BJ (cell line): ENCODE measurements around the gene TIGD3. TPM values are rescaled to one million over a fixed set of nuclear protein-coding genes. Genes with fewer than 3 reads are reported as not detected.

ENCODE experiments used
- CTCF ChIA-PET: fragments of 350-600 bp; formaldehyde crosslinking; extraction: SDS; loops from one replicate; lab custom pipeline; 2021; ENCODE audit warnings: antibody characterized with exemption, inconsistent platforms; lab: Yijun Ruan, JAX
- POLR2A ChIA-PET: fragments of 300-600 bp; sonication (Branson Sonifier 250); formaldehyde crosslinking; extraction: SDS; loops from one replicate; lab custom pipeline; 2021; ENCODE audit warnings: antibody characterized with exemption; lab: Charles Lee
- DNase-seq: peaks from one replicate; pipeline ENCODE4 v3.0.0-alpha.2; 2011; ENCODE audit warnings: low read depth
- H3K27me3 ChIP-seq: 2 replicates; pipeline ENCODE4 v1.6.0; 2011; ENCODE audit warnings: low read length; ENCODE audit not compliant: control insufficient read depth, insufficient read depth
- H3K36me3 ChIP-seq: 2 replicates; pipeline ENCODE4 v1.5.1; 2011; ENCODE audit warnings: low read length; ENCODE audit not compliant: control insufficient read depth, insufficient read depth
- H3K4me3 ChIP-seq: 2 replicates; pipeline ENCODE4 v1.5.1; 2011; ENCODE audit warnings: low read depth, mild to moderate bottlenecking, control low read depth, low read length
- polyA plus RNA-seq: library from polyadenylated mRNA; depleted of rRNA; stranded (reverse); fragments of >200 nt; gene quantifications from 2 replicates; pipeline ENCODE4 v1.2.3, GENCODE V29; 2011
- TF ChIP-seq, protein P1 (sequence below): IDR thresholded peaks from 2 replicates; pipeline ENCODE4 v1.5.1; 2011; ENCODE audit warnings: low read depth, mild to moderate bottlenecking, control low read depth, inconsistent platforms, low read length, moderate library complexity; ENCODE audit not compliant: insufficient read depth

TIGD3 gene
- polyA plus RNA-seq, 1 experiment = 0.06 TPM

DNA sequence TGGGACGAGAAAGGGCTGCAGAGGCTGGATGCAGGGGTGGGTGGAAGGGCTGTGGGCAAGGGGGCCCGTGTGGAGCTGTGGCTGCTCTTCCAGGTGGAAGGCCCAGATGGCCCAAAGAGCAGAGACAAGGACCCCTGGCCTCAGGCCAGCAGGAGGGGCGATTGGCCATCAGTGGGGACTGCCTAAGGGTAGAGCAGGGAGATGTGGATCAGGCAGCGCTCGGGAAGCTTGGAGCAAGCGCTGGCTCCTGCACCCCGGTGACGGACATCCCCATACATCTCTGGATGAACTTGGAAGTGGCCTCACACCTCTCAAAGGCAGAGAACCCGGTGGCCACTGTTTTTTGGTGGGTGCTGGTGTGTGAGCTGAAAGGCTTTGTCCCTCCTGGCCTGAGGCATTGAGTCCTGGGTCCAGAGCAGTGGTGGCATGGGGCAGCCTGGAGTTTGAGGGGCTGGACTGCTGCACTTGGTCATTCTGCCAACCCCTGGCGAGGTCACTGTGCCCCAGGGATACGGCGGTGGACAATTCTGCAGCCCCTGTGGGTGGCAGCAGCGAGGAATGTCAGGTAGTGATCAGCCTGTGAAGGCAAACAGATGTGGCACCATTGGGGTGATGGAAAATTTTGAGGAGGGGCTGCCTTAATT lies 37.8 kb downstream of the TIGD3 start:
- Histone ChIP-seq H3K27me3 (no peaks in the 10 kb centered on the region), H3K4me3 (no peak overlapping the region), H3K36me3 (peaks cover 41% of the 10 kb centered on the region)
- TF ChIP-seq, protein P1, sequence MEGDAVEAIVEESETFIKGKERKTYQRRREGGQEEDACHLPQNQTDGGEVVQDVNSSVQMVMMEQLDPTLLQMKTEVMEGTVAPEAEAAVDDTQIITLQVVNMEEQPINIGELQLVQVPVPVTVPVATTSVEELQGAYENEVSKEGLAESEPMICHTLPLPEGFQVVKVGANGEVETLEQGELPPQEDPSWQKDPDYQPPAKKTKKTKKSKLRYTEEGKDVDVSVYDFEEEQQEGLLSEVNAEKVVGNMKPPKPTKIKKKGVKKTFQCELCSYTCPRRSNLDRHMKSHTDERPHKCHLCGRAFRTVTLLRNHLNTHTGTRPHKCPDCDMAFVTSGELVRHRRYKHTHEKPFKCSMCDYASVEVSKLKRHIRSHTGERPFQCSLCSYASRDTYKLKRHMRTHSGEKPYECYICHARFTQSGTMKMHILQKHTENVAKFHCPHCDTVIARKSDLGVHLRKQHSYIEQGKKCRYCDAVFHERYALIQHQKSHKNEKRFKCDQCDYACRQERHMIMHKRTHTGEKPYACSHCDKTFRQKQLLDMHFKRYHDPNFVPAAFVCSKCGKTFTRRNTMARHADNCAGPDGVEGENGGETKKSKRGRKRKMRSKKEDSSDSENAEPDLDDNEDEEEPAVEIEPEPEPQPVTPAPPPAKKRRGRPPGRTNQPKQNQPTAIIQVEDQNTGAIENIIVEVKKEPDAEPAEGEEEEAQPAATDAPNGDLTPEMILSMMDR = no peak
- ChIA-PET CTCF (interaction anchor here (2.4 to 2.5 kb wide), 2 partner anchors 24 to 27 kb away, joined by 8 to 15 read pairs; no protein-coding TSS in a partner anchor), POLR2A (no interaction called here)
- DNase-seq = no peak

DNA sequence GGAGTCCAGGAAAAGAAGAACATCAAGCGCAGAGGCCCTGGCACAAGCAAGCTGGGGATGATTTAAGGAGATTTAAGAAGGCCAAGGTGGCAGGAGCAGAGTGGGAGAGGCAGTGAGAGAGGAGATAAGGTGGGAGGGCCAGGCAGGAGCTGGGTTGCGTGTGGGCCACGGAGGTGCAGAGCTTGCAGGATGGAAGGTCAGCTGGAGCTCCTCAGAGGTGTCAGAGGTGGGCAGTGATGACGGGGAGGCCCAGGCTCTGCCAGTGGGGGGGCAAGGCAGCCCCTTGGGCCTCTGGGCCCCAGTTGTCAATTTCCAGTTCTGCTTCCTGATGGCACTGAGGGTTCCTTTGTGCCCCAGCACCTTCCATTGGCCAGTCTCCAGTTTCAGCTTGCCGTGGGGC lies 38.3 kb downstream of the TIGD3 start:
- no peak for DNase-seq
- CTCF ChIA-PET = interaction anchor here (2.8 kb wide), 1 partner anchor 24 kb away, joined by 10 read pairs; no protein-coding TSS in a partner anchor
- Histone ChIP-seq H3K4me3 (no peak overlapping the region), H3K27me3 (no peaks in the 10 kb centered on the region), H3K36me3 (peaks cover 44% of the 10 kb centered on the region)
- POLR2A ChIA-PET = no interaction called here
- TF ChIP-seq, protein P1 = no peak

DNA sequence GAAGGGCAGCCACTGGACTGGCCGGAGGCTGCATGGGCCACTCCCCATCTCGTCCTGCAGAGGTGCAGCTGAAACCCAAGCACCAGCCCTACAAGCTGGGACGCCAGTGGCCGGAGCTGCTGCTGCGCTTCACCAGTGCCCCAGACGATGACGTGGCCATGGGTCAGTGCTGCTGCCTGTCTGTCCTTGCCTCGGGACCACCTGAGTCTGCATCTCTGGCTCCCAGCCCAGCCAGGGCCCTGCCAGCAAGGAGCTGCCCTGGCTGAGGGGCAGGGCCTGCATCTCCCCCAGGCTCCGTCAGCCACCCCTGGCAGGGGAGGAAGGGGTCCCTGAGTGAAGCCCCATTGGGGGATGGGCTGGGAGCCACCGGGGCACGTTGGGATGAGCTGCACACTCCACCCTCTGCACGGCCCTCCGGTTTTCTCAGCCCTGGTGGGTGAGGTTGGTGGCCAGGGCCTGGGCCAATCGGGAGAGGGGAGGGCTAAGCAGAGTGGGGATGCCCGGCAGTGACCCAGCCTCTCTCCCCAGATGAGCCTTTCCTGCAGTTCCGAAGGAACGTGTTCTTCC lies 39.0 kb downstream of the TIGD3 start:
- Histone ChIP-seq H3K27me3 (no peaks in the 10 kb centered on the region), H3K36me3 (peaks cover 49% of the 10 kb centered on the region), H3K4me3 (no peak overlapping the region)
- ChIA-PET POLR2A (no interaction called here), CTCF (interaction anchor here (2.8 kb wide), 1 partner anchor 23 kb away, joined by 10 read pairs; no protein-coding TSS in a partner anchor)
- TF ChIP-seq, protein P1 = no peak
- DNase-seq = no peak

DNA sequence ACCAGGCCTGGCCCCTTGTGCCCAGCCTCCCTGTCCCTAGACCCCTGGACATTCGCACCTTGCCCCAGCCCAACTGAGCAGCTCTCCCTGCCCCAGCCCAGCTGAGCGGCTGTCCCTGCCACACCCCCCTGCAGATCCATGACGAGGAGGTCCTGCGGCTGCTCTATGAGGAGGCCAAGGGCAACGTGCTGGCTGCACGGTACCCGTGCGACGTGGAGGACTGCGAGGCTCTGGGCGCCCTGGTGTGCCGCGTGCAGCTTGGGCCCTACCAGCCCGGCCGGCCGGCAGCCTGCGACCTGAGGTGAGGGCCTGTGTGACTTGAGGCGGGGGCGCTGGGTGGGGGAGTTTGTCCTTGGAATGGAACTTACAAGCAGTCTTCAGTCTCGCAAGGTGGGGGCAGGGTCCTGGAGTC lies 39.6 kb downstream of the TIGD3 start:
- H3K36me3 ChIP-seq = peaks cover 51% of the 10 kb centered on the region
- TF ChIP-seq, protein P1 = no peak
- H3K4me3 ChIP-seq = no peak overlapping the region
- no peak for DNase-seq
- CTCF ChIA-PET = interaction anchor here (2.8 kb wide), 1 partner anchor 22 kb away, joined by 10 read pairs; no protein-coding TSS in a partner anchor
- POLR2A ChIA-PET = no interaction called here
- H3K27me3 ChIP-seq = no peaks in the 10 kb centered on the region

DNA sequence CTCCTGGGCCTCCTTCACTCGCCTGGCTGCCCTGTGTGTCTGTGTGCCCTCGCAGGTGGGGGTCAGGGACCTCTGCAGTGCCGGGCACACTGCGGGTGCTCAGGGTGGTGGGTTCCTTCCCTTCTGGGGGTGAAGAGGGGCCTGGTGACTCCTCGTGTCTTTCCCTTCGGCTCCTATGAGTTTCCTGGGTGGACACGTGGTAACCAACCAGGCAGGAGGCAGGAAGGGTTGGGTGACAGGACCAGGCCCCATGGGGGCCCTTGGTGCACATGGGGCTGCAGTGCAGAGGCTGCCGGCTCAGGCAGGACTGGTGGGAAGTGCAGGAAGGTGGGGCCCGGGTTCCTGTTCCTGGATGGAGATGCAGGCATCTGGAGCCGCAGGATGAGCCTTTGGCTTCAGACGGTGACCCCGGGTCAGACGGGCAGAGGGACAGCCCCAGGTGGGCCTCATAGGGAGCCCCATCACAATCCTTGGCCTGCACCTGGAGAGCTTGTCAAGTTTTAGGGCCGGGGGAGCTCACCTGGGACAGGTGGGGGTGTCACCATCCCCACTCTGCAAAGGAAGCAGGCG lies 41.5 kb downstream of the TIGD3 start:
- Histone ChIP-seq H3K36me3 (peaks cover 64% of the 10 kb centered on the region), H3K27me3 (no peaks in the 10 kb centered on the region), H3K4me3 (no peak overlapping the region)
- POLR2A ChIA-PET = no interaction called here
- CTCF ChIA-PET = interaction anchor here (1.5 kb wide), 1 partner anchor 10 kb away, joined by 5 read pairs; no protein-coding TSS in a partner anchor
- TF ChIP-seq, protein P1 = no peak
- DNase-seq = no peak
